CD4-positive, alpha-beta T cell (primary cell): ENCODE measurements around the gene HOXB3. TPM values are rescaled to one million over a fixed set of nuclear protein-coding genes. Genes with fewer than 3 reads are reported as not detected.

Experiments used
- ATAC-seq: fragments of 200-7000 bp; cut with Tn5 transposase; one replicate; pipeline ENCODE4 v1.10.0; 2022; ENCODE audit warnings: mild to moderate bottlenecking; ENCODE audit not compliant: poor library complexity
- CTCF ChIA-PET: fragments of 350-600 bp; sonication (Branson Sonifier 250); formaldehyde crosslinking; loops from one replicate; lab custom pipeline; 2021; ENCODE audit warnings: antibody characterized with exemption, inconsistent platforms; lab: Charles Lee
- POLR2A ChIA-PET: fragments of 350-600 bp; sonication (Branson Sonifier 250); formaldehyde crosslinking; loops from one replicate; lab custom pipeline; 2021; ENCODE audit warnings: antibody characterized with exemption, inconsistent platforms; lab: Charles Lee
- DNase-seq, 14 experiments: peaks; one replicate each; pipeline ENCODE4 v3.0.0-alpha.2; 2013 to 2020; ENCODE audit warnings: mixed read lengths in 2 of 14
- H3K27ac ChIP-seq, 2 donors: one replicate each; pipeline versions ENCODE4 v1.5.1 to v1.7.0; 2013; ENCODE audit warnings: low read length in 2 of 2, low read depth in 1 of 2, mild to moderate bottlenecking in 1 of 2
- H3K27me3 ChIP-seq, 2 experiments: 1 replicate in 1 of 2; 2 replicates in 1 of 2; pipeline versions ENCODE4 v1.6.1 to v1.7.0; 2013; ENCODE audit warnings: low read length in 2 of 2, control low read depth in 1 of 2, mild to moderate bottlenecking in 1 of 2, moderate library complexity in 1 of 2; ENCODE audit not compliant: insufficient read depth in 2 of 2, control insufficient read depth in 1 of 2
- H3K36me3 ChIP-seq: one replicate; pipeline ENCODE4 v1.6.1; 2013; ENCODE audit warnings: low read length, control low read depth; ENCODE audit not compliant: insufficient read depth
- H3K4me1 ChIP-seq: one replicate; pipeline ENCODE4 v1.6.1; 2013; ENCODE audit warnings: low read length, control low read depth; ENCODE audit not compliant: insufficient read depth
- H3K4me3 ChIP-seq: one replicate; pipeline ENCODE4 v1.5.1; 2013; ENCODE audit warnings: mild to moderate bottlenecking, low read length, moderate library complexity
- H3K9me3 ChIP-seq, 2 experiments: 1 replicate in 1 of 2; 2 replicates in 1 of 2; pipeline versions ENCODE4 v1.6.1 to v1.7.0; 2013; ENCODE audit warnings: low read length in 2 of 2, mild to moderate bottlenecking in 2 of 2, control low read depth in 1 of 2, moderate library complexity in 1 of 2; ENCODE audit not compliant: control insufficient read depth in 1 of 2, insufficient read depth in 1 of 2
- H3K27ac Mint-ChIP-seq: one replicate; pipeline ENCODE4 v1.8.0; 2020; ENCODE audit warnings: mixed read lengths
- H3K27me3 Mint-ChIP-seq: one replicate; pipeline ENCODE4 v1.8.0; 2021; ENCODE audit warnings: mixed read lengths
- H3K36me3 Mint-ChIP-seq: one replicate; pipeline ENCODE4 v1.8.0; 2021; ENCODE audit warnings: low read depth, mixed read lengths
- H3K4me1 Mint-ChIP-seq: one replicate; pipeline ENCODE4 v1.8.0; 2021; ENCODE audit warnings: low read depth, mixed read lengths
- H3K4me3 Mint-ChIP-seq: one replicate; pipeline ENCODE4 v1.8.0; 2020; ENCODE audit warnings: mild to moderate bottlenecking, mixed read lengths
- H3K9me3 Mint-ChIP-seq: one replicate; pipeline ENCODE4 v1.8.0; 2020; ENCODE audit warnings: mixed read lengths
- CTCF ChIP-seq: fragments of 200-600 bp; IDR thresholded peaks from one replicate; pipeline ENCODE4 v1.8.0; 2022; ENCODE audit warnings: antibody characterized with exemption, mild to moderate bottlenecking
- intact Hi-C, 2 experiments: fragments of 100-400 bp; cut with DNase I in 1 of 2; cut with micrococcal nuclease in 1 of 2; formaldehyde crosslinking; loops; one replicate each; pipeline versions ENCODE4 v1.15.1 to v1.9.0; 2023 to 2025; cut with DNase I, micrococcal nuclease
- total RNA-seq, 174 experiments: library from RNA in 2 of 174; stranded (reverse) in 2 of 174; gene quantifications; one replicate each; pipeline ENCODE4 v1.2.3 and lab custom pipeline; 2021 to 2026

HOXB3 gene
- total RNA-seq, 2 experiments from 2014 or later, result 0.25 to 0.36 TPM

- Mint-ChIP-seq H3K4me3 (no peak overlapping the region), H3K27ac (no peak overlapping the region), H3K27me3 (peaks cover 18% of the 10 kb centered on the region), H3K9me3 (no peaks in the 10 kb centered on the region), H3K36me3 (no peaks in the 10 kb centered on the region), H3K4me1 (peaks cover 5% of the 10 kb centered on the region)
- no peaks in the 10 kb centered on the region for H3K9me3 ChIP-seq
- H3K27me3 ChIP-seq, result peaks cover 3 to 9% of the 10 kb centered on the region in 2 experiments
- no peak for TF ChIP-seq CTCF
- H3K4me1 ChIP-seq, result no peaks in the 10 kb centered on the region
- no peak overlapping the region for H3K27ac ChIP-seq
- DNase-seq (no peak), ATAC-seq (no peak)
- H3K36me3 ChIP-seq, result no peaks in the 10 kb centered on the region
- intact Hi-C loops, result no loop called here
- CTCF ChIA-PET, result no interaction called here
- H3K4me3 ChIP-seq, result no peak overlapping the region
- POLR2A ChIA-PET, result no interaction called here
Observed at GRCh38 chr17:48568499-48569239, 21.4 kb downstream of the HOXB3 start.

- Mint-ChIP-seq H3K36me3 (no peaks in the 10 kb centered on the region), H3K4me3 (no peak overlapping the region), H3K9me3 (no peaks in the 10 kb centered on the region), H3K27me3 (peaks cover 19% of the 10 kb centered on the region), H3K4me1 (peaks cover 5% of the 10 kb centered on the region), H3K27ac (no peak overlapping the region)
- no peak overlapping the region for H3K27ac ChIP-seq
- peaks cover 3 to 9% of the 10 kb centered on the region in 2 experiments for H3K27me3 ChIP-seq
- TF ChIP-seq CTCF, result no peak
- H3K36me3 ChIP-seq, result no peaks in the 10 kb centered on the region
- no peak overlapping the region for H3K4me3 ChIP-seq
- intact Hi-C loops, result no loop called here
- ATAC-seq (no peak), DNase-seq (no peak)
- no peaks in the 10 kb centered on the region for H3K4me1 ChIP-seq
- ChIA-PET POLR2A (no interaction called here), CTCF (no interaction called here)
- no peaks in the 10 kb centered on the region for H3K9me3 ChIP-seq
Observed at GRCh38 chr17:48567646-48568354, 22.2 kb downstream of the HOXB3 start.

- Histone ChIP-seq H3K4me3 (no peak overlapping the region), H3K27ac (no peak overlapping the region), H3K36me3 (no peaks in the 10 kb centered on the region), H3K4me1 (no peaks in the 10 kb centered on the region), H3K9me3 (no peaks in the 10 kb centered on the region), H3K27me3 (peaks cover 3 to 9% of the 10 kb centered on the region in 2 experiments)
- ChIA-PET POLR2A (no interaction called here), CTCF (no interaction called here)
- Mint-ChIP-seq H3K4me3 (no peak overlapping the region), H3K27ac (no peak overlapping the region), H3K4me1 (peaks cover 5% of the 10 kb centered on the region), H3K9me3 (no peaks in the 10 kb centered on the region), H3K36me3 (no peaks in the 10 kb centered on the region), H3K27me3 (peaks cover 19% of the 10 kb centered on the region)
- ATAC-seq, result no peak
- no peak for TF ChIP-seq CTCF
- intact Hi-C loops, result no loop called here
- DNase-seq, result no peak
Observed at GRCh38 chr17:48567209-48567608, 22.8 kb downstream of the HOXB3 start.
